NCI-H2227 treated with DMSO at 0.1 percent for 48 hours (cell line): Measurements from ENCODE around the gene ZNF420.

ENCODE experiments used
- DNase-seq: peaks from one replicate; lab custom pipeline; 2025; lab: John Stamatoyannopoulos, UW

ZNF420 gene

GRCh38 chr19:37148214-37148613 is 70.0 kb downstream of the ZNF420 start:
- DNase-seq: no peak

GRCh38 chr19:37160153-37160552 is 81.9 kb downstream of the ZNF420 start:
- no peak for DNase-seq

GRCh38 chr19:37165635-37166034 is 87.4 kb downstream of the ZNF420 start:
- no peak for DNase-seq

GRCh38 chr19:37172368-37173366 is 94.4 kb downstream of the ZNF420 start, which contains the start of gene ZNF585A:
ZNF585A (minus strand) TSS chr19:37172695; CDS start chr19:37169910, 2,785 bp downstream.
- DNase-seq: peak; percentile 100
